Mesothelial cell of epicardium (in vitro differentiated cells): ENCODE data around the gene CCHCR1. TPM values are rescaled to one million over a fixed set of nuclear protein-coding genes. Genes with fewer than 3 reads are reported as not detected.

ENCODE experiments used
- DNase-seq, 2 experiments: peaks; one replicate each; pipeline ENCODE4 v3.0.0; 2021; ENCODE audit warnings: low spot score in 2 of 2; ENCODE audit not compliant: unreplicated experiment in 2 of 2
- H3K27ac Mint-ChIP-seq: 2 replicates; pipeline ENCODE4 v1.8.0; 2021; ENCODE audit warnings: mixed read lengths
- H3K27me3 Mint-ChIP-seq: 2 replicates; pipeline ENCODE4 v1.8.0; 2021; ENCODE audit warnings: low read depth, mixed read lengths
- H3K36me3 Mint-ChIP-seq: 2 replicates; pipeline ENCODE4 v1.8.0; 2021; ENCODE audit warnings: mixed read lengths
- H3K4me1 Mint-ChIP-seq: 2 replicates; pipeline ENCODE4 v1.8.0; 2021; ENCODE audit warnings: mixed read lengths
- H3K4me3 Mint-ChIP-seq: 2 replicates; pipeline ENCODE4 v1.8.0; 2021; ENCODE audit warnings: mild to moderate bottlenecking, moderate library complexity, mixed read lengths
- H3K9me3 Mint-ChIP-seq: 2 replicates; pipeline ENCODE4 v1.8.0; 2021; ENCODE audit warnings: mixed read lengths
- CTCF ChIP-seq: fragments of 200-600 bp; sonication (generic); IDR thresholded peaks from one replicate; pipeline ENCODE4 v1.5.0; 2021; ENCODE audit warnings: antibody characterized with exemption; ENCODE audit not compliant: unreplicated experiment
- total RNA-seq: library from RNA; stranded (reverse); gene quantifications from 3 replicates; pipeline ENCODE4 v1.2.1, GENCODE V29; 2021

CCHCR1 gene
- total RNA-seq, 1 donor from 2014 or later: 36.6 TPM

- no peak within 1 kb of the TSS for H3K4me3 Mint-ChIP-seq
- no peak for DNase-seq
These were observed 43.1 kb downstream of the CCHCR1 start, which contains the start of gene PSORS1C1 for GRCh38 chr6:31114541-31114878. TSS of gene PSORS1C1 (plus strand) at chr6:31114800. CDS start at chr6:31129633, 14,833 bp downstream.

GRCh38 chr6:31113861-31114540 is 43.6 kb downstream of the CCHCR1 start:
- no peak for DNase-seq

More at GRCh38 chr6:31114541-31114878, 43.1 kb downstream of the CCHCR1 start, which contains the start of gene PSORS1C1:
- Mint-ChIP-seq H3K9me3 (no peaks in the 10 kb centered on the region), H3K4me1 (peaks cover 17% of the 10 kb centered on the region), H3K27me3 (peaks cover 48% of the 10 kb centered on the region), H3K36me3 (no peaks in the 10 kb centered on the region), H3K27ac (peak within 1 kb of the TSS; percentile 72)
- TF ChIP-seq CTCF: no peak

GRCh38 chr6:31112478-31112877 is 45.1 kb downstream of the CCHCR1 start, which contains the start of gene C6orf15:
TSS of gene C6orf15 (minus strand) at chr6:31112575. CDS start at chr6:31112555, 20 bp downstream.
- H3K9me3 Mint-ChIP-seq: no peaks in the 10 kb centered on the region
- H3K4me1 Mint-ChIP-seq: peaks cover 17% of the 10 kb centered on the region
- H3K27ac Mint-ChIP-seq: no peak within 1 kb of the TSS
- H3K27me3 Mint-ChIP-seq: peaks cover 46% of the 10 kb centered on the region
- no peak within 1 kb of the TSS for H3K4me3 Mint-ChIP-seq
- no peak for DNase-seq
- no peak for TF ChIP-seq CTCF
- no peaks in the 10 kb centered on the region for H3K36me3 Mint-ChIP-seq

More at GRCh38 chr6:31113861-31114540, 43.6 kb downstream of the CCHCR1 start:
- Mint-ChIP-seq H3K4me1 (peaks cover 17% of the 10 kb centered on the region), H3K27ac (peak overlapping the region; percentile 72), H3K9me3 (no peaks in the 10 kb centered on the region), H3K27me3 (peaks cover 49% of the 10 kb centered on the region), H3K36me3 (no peaks in the 10 kb centered on the region), H3K4me3 (no peak overlapping the region)
- TF ChIP-seq CTCF: no peak

- Mint-ChIP-seq H3K4me1 (peaks cover 17% of the 10 kb centered on the region), H3K4me3 (no peak overlapping the region), H3K27ac (no peak overlapping the region), H3K27me3 (peaks cover 43% of the 10 kb centered on the region), H3K9me3 (no peaks in the 10 kb centered on the region), H3K36me3 (no peaks in the 10 kb centered on the region)
- no peak for TF ChIP-seq CTCF
- no peak for DNase-seq
These were observed 45.9 kb downstream of the CCHCR1 start for GRCh38 chr6:31111712-31112111.

GRCh38 chr6:31110825-31111582 is 46.6 kb downstream of the CCHCR1 start:
- Mint-ChIP-seq H3K27ac (no peak overlapping the region), H3K9me3 (no peaks in the 10 kb centered on the region), H3K4me3 (no peak overlapping the region), H3K27me3 (peaks cover 39% of the 10 kb centered on the region), H3K36me3 (no peaks in the 10 kb centered on the region), H3K4me1 (peaks cover 17% of the 10 kb centered on the region)
- TF ChIP-seq CTCF: no peak
- DNase-seq: no peak
